Sigmoid colon (tissue), 7 donors: ENCODE data around the gene GSTO2. TPM values are rescaled to one million over a fixed set of nuclear protein-coding genes. Genes with fewer than 3 reads are reported as not detected.

ENCODE experiments used
- DNase-seq: peaks from one replicate; pipeline ENCODE4 v3.0.0-alpha.2; 2019
- H3K27ac ChIP-seq, 4 donors: fragments of 200-600 bp; sonication (generic); one replicate each; pipeline ENCODE4 v1.5.1; 2016 to 2019; ENCODE audit warnings: mild to moderate bottlenecking in 1 of 4
- H3K27me3 ChIP-seq, 3 donors: fragments of 200-600 bp; sonication (generic); one replicate each; pipeline ENCODE4 v1.5.1; 2019; ENCODE audit warnings: mild to moderate bottlenecking in 1 of 3
- H3K36me3 ChIP-seq, 4 donors: fragments of 200-600 bp; sonication (generic); one replicate each; pipeline ENCODE4 v1.5.1; 2016 to 2019
- H3K4me1 ChIP-seq, 4 donors: fragments of 200-600 bp; sonication (generic); one replicate each; pipeline ENCODE4 v1.5.1; 2017 to 2019
- H3K4me3 ChIP-seq, 4 donors: fragments of 200-600 bp; sonication (generic); one replicate each; pipeline ENCODE4 v1.5.1; 2017 to 2019; ENCODE audit warnings: mild to moderate bottlenecking in 2 of 4, moderate library complexity in 1 of 4
- H3K9me3 ChIP-seq, 4 donors: fragments of 200-600 bp in 3 of 4; sonication (generic) in 3 of 4; one replicate each; pipeline versions ENCODE4 v1.5.1 to v1.6.1; 2013 to 2019
- EP300 ChIP-seq, 4 donors: sonication (generic); formaldehyde crosslinking; IDR thresholded peaks; one replicate each; pipeline ENCODE4 v1.6.1; 2017; ENCODE audit warnings: antibody characterized with exemption in 4 of 4
- POLR2A ChIP-seq, 2 donors: fragments of 450-650 bp; IDR thresholded peaks; one replicate each; pipeline ENCODE4 v1.6.1; 2016; ENCODE audit warnings: antibody characterized with exemption in 2 of 2, mild to moderate bottlenecking in 2 of 2, moderate library complexity in 2 of 2
- POLR2AphosphoS5 ChIP-seq, 4 donors: sonication (generic); formaldehyde crosslinking; IDR thresholded peaks; one replicate each; pipeline ENCODE4 v1.6.1; 2017; ENCODE audit warnings: antibody characterized with exemption in 4 of 4
- WGBS, 2 donors: extraction: QIAGEN DNeasy Blood & Tissue Kit; methylation state at CpG; one replicate each; pipeline ENCODE4 v1.1.7; 2013; 5-methylcytosine and 5-hydroxymethylcytosine counted together
- intact Hi-C: fragments of 100-400 bp; cut with DNase I; formaldehyde crosslinking; loops from one replicate; pipeline ENCODE4 v1.15.1; 2023
- polyA plus RNA-seq, 3 donors: library from polyadenylated mRNA; stranded (reverse); fragments of 200-250 nt; gene quantifications; one replicate each; pipeline ENCODE4 v1.2.3, GENCODE V29; 2013
- total RNA-seq, 4 donors: library from RNA; depleted of rRNA; stranded (reverse); fragments of >200 nt; gene quantifications; one replicate each; pipeline ENCODE4 v1.1.0, GENCODE V29; 2016
- TF ChIP-seq, protein P1 (sequence below), 4 experiments: fragments of 450-650 bp in 3 of 4; fragments of 200-600 bp in 1 of 4; IDR thresholded peaks; one replicate each; pipeline ENCODE4 v1.5.1; 2016 to 2019; ENCODE audit warnings: antibody characterized with exemption in 4 of 4, mild to moderate bottlenecking in 3 of 4, moderate library complexity in 2 of 4
- donor health status: healthy with polysubstance abuse.
- donor health status: Bipolar disorder and iron deficiency.
- donor health status: healthy.

GSTO2 gene
- total and polyA plus RNA-seq, 7 donors, result 0.68 to 13.2 (median 2.1) TPM

GRCh38 chr10:104328896-104329710, 60.1 kb downstream of the GSTO2 start:
- H3K4me3 ChIP-seq, result peak overlapping the region in 3 of 4 donors; percentile 4 to 20 (median 11)
- H3K27ac ChIP-seq, result peak overlapping the region; percentile 78 to 99 (median 96)
- no peaks in the 10 kb centered on the region for H3K36me3 ChIP-seq
- H3K27me3 ChIP-seq, result no peaks in the 10 kb centered on the region
- H3K9me3 ChIP-seq, result no peaks in the 10 kb centered on the region
- 37 to 77% methylated on average over 15 of the region's 15 CpGs for WGBS, 2 donors
- intact Hi-C loops, result no loop called here
- peak; percentile 87 for DNase-seq
- TF ChIP-seq POLR2A (IDR thresholded peaks at IDR 0.05) (no peak), EP300 (IDR thresholded peaks at IDR 0.05) (peak in 1 of 4 donors; percentile 50), POLR2AphosphoS5 (IDR thresholded peaks at IDR 0.05) (peak; percentile 29 to 77 (median 38))
- TF ChIP-seq, protein P1, sequence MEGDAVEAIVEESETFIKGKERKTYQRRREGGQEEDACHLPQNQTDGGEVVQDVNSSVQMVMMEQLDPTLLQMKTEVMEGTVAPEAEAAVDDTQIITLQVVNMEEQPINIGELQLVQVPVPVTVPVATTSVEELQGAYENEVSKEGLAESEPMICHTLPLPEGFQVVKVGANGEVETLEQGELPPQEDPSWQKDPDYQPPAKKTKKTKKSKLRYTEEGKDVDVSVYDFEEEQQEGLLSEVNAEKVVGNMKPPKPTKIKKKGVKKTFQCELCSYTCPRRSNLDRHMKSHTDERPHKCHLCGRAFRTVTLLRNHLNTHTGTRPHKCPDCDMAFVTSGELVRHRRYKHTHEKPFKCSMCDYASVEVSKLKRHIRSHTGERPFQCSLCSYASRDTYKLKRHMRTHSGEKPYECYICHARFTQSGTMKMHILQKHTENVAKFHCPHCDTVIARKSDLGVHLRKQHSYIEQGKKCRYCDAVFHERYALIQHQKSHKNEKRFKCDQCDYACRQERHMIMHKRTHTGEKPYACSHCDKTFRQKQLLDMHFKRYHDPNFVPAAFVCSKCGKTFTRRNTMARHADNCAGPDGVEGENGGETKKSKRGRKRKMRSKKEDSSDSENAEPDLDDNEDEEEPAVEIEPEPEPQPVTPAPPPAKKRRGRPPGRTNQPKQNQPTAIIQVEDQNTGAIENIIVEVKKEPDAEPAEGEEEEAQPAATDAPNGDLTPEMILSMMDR (IDR thresholded peaks at IDR 0.05), result no peak
- H3K4me1 ChIP-seq, result peaks cover 0 to 100% (median 99%) of the 10 kb centered on the region in 4 donors

DNA sequence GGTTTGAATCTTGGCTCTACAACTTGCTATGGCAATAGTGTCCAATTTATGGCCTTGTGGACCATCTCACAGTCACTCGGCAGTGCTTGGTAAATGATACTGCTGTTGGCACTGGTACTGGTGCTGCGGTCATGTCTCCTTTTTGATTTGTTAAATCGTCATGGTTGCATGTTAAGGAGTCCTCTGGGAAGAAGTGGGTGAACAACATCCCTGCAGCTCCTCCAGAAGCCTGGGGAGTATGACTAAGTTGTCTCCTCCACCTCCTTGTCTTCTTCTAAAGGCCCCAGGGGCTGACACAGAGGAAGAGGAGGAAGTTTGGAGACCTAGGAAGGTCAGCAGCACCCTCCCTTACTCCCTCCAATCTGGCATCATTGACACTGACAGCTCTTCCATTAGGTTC, 60.8 kb downstream of the GSTO2 start:
- Histone ChIP-seq H3K36me3 (no peaks in the 10 kb centered on the region), H3K9me3 (no peaks in the 10 kb centered on the region), H3K27me3 (no peaks in the 10 kb centered on the region), H3K27ac (peak overlapping the region; percentile 78 to 99 (median 96)), H3K4me1 (peaks cover 0 to 100% (median 100%) of the 10 kb centered on the region in 4 donors), H3K4me3 (no peak overlapping the region)
- TF ChIP-seq EP300 (IDR thresholded peaks at IDR 0.05), result no peak
- TF ChIP-seq POLR2AphosphoS5 (IDR thresholded peaks at IDR 0.05), result no peak
- TF ChIP-seq, protein P1 (IDR thresholded peaks at IDR 0.05), result no peak
- no peak for TF ChIP-seq POLR2A (IDR thresholded peaks at IDR 0.05)
- DNase-seq, result peak; percentile 64
- intact Hi-C loops, result loop anchor here (10.0 kb wide), 1 partner anchor 445 kb away; no protein-coding TSS in a partner anchor
- WGBS, 2 donors, result 72 to 84% methylated on average over 3 of the region's 3 CpGs

- Histone ChIP-seq H3K4me1 (peaks cover 0 to 100% (median 100%) of the 10 kb centered on the region in 4 donors), H3K27me3 (no peaks in the 10 kb centered on the region), H3K4me3 (peak overlapping the region in 1 of 4 donors; percentile 4), H3K27ac (peak overlapping the region; percentile 78 to 99 (median 96)), H3K9me3 (no peaks in the 10 kb centered on the region), H3K36me3 (no peaks in the 10 kb centered on the region)
- intact Hi-C loops, result loop anchor here (10.0 kb wide), 1 partner anchor 446 kb away; no protein-coding TSS in a partner anchor
- DNase-seq, result peak; percentile 94
- TF ChIP-seq EP300 (IDR thresholded peaks at IDR 0.05), result peak in 1 of 4 donors; percentile 33
- TF ChIP-seq POLR2AphosphoS5 (IDR thresholded peaks at IDR 0.05), result peak; percentile 30 to 73 (median 61)
- no peak for TF ChIP-seq POLR2A (IDR thresholded peaks at IDR 0.05)
- TF ChIP-seq, protein P1 (IDR thresholded peaks at IDR 0.05), result no peak
- 13 to 50% methylated on average over 8 of the region's 8 CpGs for WGBS, 2 donors
Observed at GRCh38 chr10:104330168-104331110, 61.5 kb downstream of the GSTO2 start.

DNA sequence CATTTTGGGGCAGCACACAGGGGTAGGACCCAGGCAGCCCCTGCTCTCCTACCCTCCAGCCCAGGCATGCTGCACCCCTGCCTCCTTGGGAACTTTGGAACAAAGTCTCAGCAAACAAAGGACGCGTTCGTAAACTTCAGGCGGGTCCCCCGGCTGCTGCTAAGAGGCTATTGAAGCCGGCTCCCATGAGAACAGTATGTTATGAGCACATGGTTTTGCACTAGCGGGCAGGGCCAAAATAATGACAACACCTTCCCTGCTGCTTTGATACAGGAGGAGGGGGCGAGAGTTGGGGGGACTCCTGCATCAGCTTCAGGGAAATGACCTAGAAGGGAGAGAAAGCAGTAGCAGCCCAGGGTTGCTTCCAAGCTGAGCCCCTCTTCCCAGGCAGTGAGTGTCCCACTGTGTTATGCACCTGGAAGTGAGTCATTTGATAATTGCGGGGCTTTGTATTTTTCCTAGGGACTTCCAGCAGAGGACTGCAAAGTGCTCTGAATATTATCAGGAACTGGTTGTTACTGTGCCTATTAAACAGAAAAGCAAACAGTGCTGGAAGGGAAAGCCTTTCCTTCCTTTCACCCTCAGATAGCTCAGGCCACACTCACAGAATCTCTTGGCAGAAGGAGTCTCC, 62.3 kb downstream of the GSTO2 start:
- Histone ChIP-seq H3K36me3 (no peaks in the 10 kb centered on the region), H3K27me3 (no peaks in the 10 kb centered on the region), H3K4me3 (no peak overlapping the region), H3K4me1 (peaks cover 0 to 100% (median 100%) of the 10 kb centered on the region in 4 donors), H3K9me3 (no peaks in the 10 kb centered on the region), H3K27ac (peak overlapping the region; percentile 78 to 99 (median 96))
- intact Hi-C loops, result loop anchor here (10.0 kb wide), 1 partner anchor 447 kb away; no protein-coding TSS in a partner anchor
- WGBS, 2 donors, result 14 to 47% methylated on average over 9 of the region's 9 CpGs
- TF ChIP-seq, protein P1 (IDR thresholded peaks at IDR 0.05), result no peak
- TF ChIP-seq POLR2A (IDR thresholded peaks at IDR 0.05), result no peak
- peak in 2 of 4 donors; percentile 22 to 58 for TF ChIP-seq POLR2AphosphoS5 (IDR thresholded peaks at IDR 0.05)
- TF ChIP-seq EP300 (IDR thresholded peaks at IDR 0.05), result no peak
- peak; percentile 68 for DNase-seq
